ENCODE data around the gene DOCK1.

DNA sequence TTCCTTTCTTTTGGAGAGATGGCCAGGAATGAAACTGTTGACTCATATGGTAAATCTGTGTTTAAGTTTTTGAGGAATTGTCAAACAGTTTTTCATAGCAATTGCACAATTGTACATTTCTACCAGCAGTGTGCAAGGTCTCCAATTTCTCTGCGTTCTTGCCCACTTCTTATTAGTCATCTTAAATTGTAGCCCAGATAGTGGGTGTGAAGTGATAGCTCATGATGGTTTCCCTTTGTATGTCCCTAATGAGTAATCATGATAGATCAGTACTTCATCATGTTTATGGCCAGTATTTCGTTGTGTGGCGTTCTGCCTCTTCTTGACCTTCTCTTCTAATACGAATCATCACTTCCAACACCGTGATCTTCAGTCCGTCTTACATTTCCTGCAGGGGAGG lies 136.3 kb downstream of the DOCK1 start:
- no peak for TF ChIP-seq EZH2phosphoT487 (IDR thresholded peaks at IDR 0.05)
- TF ChIP-seq, protein P1, sequence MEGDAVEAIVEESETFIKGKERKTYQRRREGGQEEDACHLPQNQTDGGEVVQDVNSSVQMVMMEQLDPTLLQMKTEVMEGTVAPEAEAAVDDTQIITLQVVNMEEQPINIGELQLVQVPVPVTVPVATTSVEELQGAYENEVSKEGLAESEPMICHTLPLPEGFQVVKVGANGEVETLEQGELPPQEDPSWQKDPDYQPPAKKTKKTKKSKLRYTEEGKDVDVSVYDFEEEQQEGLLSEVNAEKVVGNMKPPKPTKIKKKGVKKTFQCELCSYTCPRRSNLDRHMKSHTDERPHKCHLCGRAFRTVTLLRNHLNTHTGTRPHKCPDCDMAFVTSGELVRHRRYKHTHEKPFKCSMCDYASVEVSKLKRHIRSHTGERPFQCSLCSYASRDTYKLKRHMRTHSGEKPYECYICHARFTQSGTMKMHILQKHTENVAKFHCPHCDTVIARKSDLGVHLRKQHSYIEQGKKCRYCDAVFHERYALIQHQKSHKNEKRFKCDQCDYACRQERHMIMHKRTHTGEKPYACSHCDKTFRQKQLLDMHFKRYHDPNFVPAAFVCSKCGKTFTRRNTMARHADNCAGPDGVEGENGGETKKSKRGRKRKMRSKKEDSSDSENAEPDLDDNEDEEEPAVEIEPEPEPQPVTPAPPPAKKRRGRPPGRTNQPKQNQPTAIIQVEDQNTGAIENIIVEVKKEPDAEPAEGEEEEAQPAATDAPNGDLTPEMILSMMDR (IDR thresholded peaks at IDR 0.05), result no peak
- TF ChIP-seq EZH2 (IDR thresholded peaks at IDR 0.05), result no peak
